PFSK-1 (cell line): ENCODE measurements around the gene SGCA.

ENCODE experiments used
- POLR2AphosphoS5 ChIP-seq: IDR thresholded peaks from 2 replicates; pipeline ENCODE4 v1.6.1; 2012; ENCODE audit warnings: low read depth, mild to moderate bottlenecking, control low read depth, low read length, moderate library complexity
- SIN3A ChIP-seq: IDR thresholded peaks from 2 replicates; pipeline ENCODE4 v1.6.1; 2012; ENCODE audit warnings: mild to moderate bottlenecking, low read length, moderate library complexity, borderline replicate concordance; ENCODE audit not compliant: insufficient read depth
- TF ChIP-seq, protein P1 (sequence below), 2 experiments: IDR thresholded peaks; 2 replicates each; pipeline versions ENCODE4 v1.6.1 to v1.8.0; 2011 to 2012; ENCODE audit warnings: low read depth in 2 of 2, low read length in 2 of 2, control low read depth in 1 of 2, inconsistent platforms in 1 of 2, mild to moderate bottlenecking in 1 of 2, moderate library complexity in 1 of 2; ENCODE audit not compliant: insufficient read depth in 1 of 2

- TF ChIP-seq POLR2AphosphoS5 (no peak), SIN3A (no peak)
- TF ChIP-seq, protein P1, sequence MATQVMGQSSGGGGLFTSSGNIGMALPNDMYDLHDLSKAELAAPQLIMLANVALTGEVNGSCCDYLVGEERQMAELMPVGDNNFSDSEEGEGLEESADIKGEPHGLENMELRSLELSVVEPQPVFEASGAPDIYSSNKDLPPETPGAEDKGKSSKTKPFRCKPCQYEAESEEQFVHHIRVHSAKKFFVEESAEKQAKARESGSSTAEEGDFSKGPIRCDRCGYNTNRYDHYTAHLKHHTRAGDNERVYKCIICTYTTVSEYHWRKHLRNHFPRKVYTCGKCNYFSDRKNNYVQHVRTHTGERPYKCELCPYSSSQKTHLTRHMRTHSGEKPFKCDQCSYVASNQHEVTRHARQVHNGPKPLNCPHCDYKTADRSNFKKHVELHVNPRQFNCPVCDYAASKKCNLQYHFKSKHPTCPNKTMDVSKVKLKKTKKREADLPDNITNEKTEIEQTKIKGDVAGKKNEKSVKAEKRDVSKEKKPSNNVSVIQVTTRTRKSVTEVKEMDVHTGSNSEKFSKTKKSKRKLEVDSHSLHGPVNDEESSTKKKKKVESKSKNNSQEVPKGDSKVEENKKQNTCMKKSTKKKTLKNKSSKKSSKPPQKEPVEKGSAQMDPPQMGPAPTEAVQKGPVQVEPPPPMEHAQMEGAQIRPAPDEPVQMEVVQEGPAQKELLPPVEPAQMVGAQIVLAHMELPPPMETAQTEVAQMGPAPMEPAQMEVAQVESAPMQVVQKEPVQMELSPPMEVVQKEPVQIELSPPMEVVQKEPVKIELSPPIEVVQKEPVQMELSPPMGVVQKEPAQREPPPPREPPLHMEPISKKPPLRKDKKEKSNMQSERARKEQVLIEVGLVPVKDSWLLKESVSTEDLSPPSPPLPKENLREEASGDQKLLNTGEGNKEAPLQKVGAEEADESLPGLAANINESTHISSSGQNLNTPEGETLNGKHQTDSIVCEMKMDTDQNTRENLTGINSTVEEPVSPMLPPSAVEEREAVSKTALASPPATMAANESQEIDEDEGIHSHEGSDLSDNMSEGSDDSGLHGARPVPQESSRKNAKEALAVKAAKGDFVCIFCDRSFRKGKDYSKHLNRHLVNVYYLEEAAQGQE (IDR thresholded peaks at IDR 0.05; ENCODE audit: insufficient read depth in 1 of 2, low read depth in 2 of 2, low read length in 2 of 2) = no peak
Measured at GRCh38 chr17:50185631-50186471, 20.0 kb downstream of the SGCA start.
